GM21786 (cell line): Measurements from ENCODE around the gene TBC1D10B.
"Not testable (repeated sequence)": the region's sequence is repeated elsewhere in the genome, so short reads cannot be mapped to it uniquely, and the experiment has no call there.

Experiments
- ATAC-seq: cut with Tn5 transposase; IDR thresholded peaks from one replicate; pipeline ENCODE4 v1.9.1; 2021; ENCODE audit not compliant: unreplicated experiment

The TBC1D10B gene

DNA sequence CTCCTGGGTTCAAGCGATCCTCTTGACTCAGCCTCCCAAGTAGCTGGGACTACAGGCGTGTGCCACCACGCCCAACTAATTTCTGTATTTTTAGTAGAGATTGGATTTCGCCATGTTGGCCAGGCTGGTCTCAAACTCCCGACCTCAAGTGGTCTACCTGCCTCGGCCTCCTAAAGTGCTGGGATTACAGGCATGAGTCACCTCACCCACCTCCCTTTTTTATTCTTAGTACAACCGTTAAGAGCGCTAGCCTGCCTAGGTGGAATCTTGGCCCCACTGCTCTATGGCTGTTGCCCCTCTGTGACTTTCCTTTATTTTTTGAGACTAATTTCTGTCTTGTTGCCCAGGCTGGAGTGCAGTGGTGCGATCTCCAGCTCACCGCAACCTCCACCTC is 32.3 kb downstream of the TBC1D10B start:
- not testable (repeated sequence) for ATAC-seq

DNA sequence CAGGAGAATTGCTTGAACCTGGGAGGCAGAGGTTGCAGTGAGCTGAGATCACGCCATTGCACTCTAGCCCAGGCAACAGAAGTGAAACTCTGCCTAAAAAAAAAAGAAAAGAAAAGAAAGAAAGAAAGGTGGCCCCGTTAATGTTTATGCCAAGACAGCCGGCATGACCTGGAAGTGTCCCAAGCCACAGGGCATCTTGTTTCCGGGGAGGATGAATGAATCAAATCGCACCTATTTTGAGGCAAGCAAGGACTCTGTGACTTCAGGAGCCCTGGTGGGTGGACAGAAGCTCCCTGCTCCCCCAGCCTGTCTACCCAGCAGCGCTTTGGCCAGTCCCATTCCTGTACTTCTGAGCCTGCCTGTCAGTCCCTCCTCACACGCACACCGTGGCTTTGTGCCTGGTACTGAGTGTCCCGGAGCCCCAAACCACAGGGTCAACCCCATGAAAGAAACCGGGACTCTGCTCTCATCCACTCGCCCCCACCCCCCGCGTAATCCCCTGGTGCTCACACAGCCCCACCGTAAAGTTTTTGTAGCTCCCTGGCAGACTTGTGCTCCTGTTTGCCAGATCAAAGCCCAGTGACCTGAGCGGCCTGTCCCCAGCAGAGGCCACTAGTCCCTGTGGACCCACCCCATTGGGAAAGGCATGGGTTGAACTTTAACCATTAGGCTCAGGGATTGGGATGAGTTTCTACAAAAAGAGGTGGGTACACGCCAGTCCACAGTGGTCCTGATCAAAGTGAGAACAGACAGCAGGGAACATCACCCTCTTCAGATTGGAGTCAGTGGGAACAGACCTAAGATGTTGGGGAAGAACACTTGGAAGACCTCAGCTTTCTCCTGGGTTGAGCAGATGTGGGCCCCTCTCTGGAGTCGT is 34.5 kb downstream of the TBC1D10B start:
- ATAC-seq, result peak; percentile 19

DNA sequence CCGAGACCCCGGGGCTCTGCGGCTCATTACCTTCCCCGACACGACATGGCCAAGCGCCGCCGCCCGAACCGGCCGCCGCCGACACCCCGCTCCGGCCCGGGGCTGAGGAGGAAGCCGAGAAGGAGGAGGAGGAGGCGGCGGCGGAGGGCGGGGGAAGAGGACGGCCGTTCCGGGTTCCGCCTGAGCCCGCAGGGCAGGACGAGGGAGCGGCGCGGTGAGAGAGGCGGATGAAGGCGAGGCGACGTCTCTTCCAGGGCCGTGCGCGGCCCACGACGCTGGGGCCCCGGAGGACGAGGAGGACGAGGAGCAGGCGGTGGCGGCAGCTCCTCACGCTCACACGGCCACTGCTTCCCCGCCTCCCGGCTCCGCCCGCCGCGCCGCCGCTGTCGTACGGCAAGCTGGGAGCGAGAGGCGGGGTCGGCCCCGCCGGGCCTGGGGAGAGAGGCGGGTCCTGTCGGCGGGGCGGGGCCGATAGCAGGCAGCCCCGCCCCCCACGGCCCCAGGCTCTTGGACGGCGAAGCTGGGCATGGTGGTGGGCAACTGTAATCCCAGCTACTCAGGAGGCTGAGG is 35.2 kb downstream of the TBC1D10B start:
- peak; percentile 67 for ATAC-seq

DNA sequence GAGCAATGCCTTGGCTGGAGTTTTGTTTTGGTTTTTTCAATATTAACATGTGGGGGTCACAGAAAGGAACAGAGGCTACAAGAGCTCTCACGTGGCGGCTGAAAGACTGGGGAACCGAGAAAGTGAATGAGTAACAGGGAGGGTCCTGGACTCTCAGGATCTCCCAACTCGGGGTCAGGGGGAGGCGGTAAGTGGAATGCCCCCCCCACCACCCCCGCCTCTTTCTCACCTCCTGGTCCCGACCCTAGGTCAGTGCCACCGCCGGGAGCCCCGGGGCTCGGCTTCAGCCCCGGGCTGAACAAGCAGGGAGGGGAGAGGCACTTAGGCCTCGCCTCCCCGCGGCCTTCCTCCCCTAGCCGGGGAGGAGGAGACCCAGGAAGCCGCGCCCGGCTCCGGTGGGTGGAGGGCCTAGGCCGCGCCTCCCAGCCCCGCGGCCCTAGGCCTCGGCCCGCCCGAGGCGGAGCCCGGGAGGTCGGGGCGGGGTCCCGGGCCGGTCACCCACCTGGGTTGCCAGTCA is 35.8 kb downstream of the TBC1D10B start:
- peak; percentile 77 for ATAC-seq

DNA sequence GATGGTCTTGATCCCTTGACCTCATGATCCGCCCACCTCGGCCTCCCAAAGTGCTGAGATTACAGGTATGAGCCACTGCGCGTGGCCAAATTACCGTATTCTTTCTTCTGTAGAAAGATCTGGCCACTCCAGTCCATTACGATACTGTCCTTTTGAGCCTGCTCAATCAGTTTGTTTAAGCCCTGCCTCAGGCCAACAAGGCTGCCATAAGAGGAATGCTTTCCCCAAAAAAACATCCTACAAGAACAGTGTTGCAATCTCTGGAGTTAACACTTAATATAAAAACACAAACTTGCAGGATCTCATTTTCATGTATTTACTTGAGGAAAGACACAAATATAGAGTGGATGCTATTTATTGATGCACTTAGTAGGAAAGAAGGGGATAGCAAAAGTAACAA is 46.1 kb downstream of the TBC1D10B start:
- not testable (repeated sequence) for ATAC-seq

DNA sequence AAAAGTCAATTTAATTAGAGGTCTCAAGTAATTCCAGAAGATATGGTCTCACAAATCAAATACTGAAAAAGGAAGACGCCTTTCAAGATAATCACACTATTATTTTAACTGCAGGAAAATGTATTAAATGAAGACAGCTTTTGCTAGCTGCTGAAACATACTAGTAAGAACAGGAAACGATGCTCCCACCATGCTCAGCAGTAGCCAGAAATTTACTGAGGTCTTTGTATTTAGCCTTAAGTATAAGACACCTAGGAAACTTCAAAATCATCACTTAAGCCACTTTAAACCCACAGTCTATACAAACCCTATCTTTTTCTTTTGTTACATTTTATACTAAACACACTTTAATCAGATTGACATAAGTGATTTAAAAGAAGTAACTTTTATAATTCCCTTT is 51.6 kb downstream of the TBC1D10B start:
- not testable (repeated sequence) for ATAC-seq

DNA sequence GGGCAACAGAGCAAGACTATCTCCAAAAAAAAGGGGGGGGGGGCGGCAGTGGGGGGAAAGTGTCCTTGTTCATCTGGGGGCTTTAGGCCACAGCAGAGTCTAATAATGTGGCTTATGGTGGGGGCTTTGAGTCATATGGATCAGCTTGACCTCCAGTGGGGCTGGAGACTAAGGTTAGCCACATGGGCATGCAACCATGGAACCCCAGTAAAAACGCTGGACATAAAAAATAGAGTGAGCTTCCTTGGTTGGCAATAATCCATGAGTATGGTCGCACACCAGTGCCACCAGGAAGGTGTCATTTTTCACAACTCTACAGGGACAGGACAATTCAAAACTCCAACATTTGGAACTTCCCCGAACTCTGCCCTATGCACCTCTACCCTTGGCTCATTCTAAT is 59.4 kb downstream of the TBC1D10B start:
- not testable (repeated sequence) for ATAC-seq

DNA sequence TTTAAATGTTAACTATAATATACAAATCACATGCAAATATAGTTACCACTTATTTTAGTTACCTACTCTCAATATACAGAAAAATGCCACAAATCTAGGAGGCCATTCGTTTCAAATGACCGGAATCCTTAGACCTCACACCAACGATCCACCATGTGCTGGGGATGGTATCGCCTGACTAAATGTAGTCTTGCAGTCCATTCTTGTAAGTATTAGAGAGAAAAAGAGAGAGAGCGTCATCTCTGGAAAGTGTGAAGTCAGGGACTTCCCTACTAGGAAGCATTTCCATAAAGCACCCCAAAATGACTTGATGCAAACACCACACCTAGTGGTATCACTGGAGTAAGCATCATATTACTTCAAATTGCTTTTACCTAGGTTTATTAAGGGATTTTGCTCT is 61.0 kb downstream of the TBC1D10B start:
- not testable (repeated sequence) for ATAC-seq
